Activated naive CD8-positive, alpha-beta T cell (primary cell): Measurements from ENCODE around the gene LRRIQ1.
"Not testable (repeated sequence)": the region's sequence is repeated elsewhere in the genome, so short reads cannot be mapped to it uniquely, and the experiment has no call there.

Experiments
- H3K27ac Mint-ChIP-seq: one replicate; pipeline ENCODE4 v1.8.0; 2021; ENCODE audit warnings: mixed read lengths
- H3K27me3 Mint-ChIP-seq: one replicate; pipeline ENCODE4 v1.8.0; 2021; ENCODE audit warnings: mixed read lengths
- H3K36me3 Mint-ChIP-seq: one replicate; pipeline ENCODE4 v1.8.0; 2021; ENCODE audit warnings: mixed read lengths
- H3K4me1 Mint-ChIP-seq: one replicate; pipeline ENCODE4 v1.8.0; 2021; ENCODE audit warnings: low read depth, mixed read lengths
- H3K4me3 Mint-ChIP-seq: one replicate; pipeline ENCODE4 v1.8.0; 2021; ENCODE audit warnings: mild to moderate bottlenecking, mixed read lengths
- H3K9me3 Mint-ChIP-seq: one replicate; pipeline ENCODE4 v1.8.0; 2021; ENCODE audit warnings: low read depth, mixed read lengths

Gene LRRIQ1

DNA sequence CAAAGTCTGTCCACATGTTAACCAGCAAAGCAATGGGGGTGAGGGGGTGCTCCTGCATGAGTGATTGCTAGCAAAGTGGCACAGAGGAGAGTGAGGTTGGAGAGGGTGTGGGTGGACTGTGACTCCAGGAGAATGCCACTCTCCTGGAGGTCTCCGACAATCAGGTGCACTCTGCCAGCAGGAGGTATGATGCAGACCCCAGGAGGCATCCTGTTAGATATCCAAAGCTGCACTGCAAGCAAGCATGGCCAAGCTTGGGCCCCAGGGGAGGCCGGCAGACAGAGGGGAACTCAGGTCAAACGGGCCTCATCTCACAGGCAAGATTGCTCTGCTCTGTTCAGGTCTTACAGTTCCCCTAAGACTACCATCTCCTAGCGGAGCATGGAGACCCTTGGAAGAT is 170.4 kb downstream of the LRRIQ1 start:
- Mint-ChIP-seq H3K27me3 (no peaks in the 10 kb centered on the region), H3K27ac (no peak overlapping the region), H3K36me3 (no peaks in the 10 kb centered on the region), H3K9me3 (no peaks in the 10 kb centered on the region), H3K4me3 (no peak overlapping the region), H3K4me1 (no peaks in the 10 kb centered on the region)

DNA sequence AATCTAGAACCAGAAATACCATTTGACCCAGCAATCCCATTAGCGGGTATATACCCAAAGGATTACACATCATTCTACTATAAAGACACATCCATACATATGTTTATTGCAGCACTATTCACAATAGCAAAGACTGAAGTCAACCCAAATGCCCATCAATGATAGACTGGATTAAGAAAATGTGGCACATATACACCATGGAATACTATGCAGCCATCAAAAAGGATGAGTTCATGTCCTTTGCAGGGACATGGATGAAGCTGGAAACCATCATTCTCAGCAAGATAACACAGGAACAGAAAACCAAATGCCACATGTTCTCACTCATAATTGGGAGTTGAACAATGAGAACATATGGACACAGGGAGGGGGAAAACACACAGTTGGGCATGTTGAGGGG is 188.2 kb downstream of the LRRIQ1 start:
- not testable (repeated sequence) for H3K27ac Mint-ChIP-seq, H3K27me3 Mint-ChIP-seq, H3K9me3 Mint-ChIP-seq, H3K4me3 Mint-ChIP-seq, H3K4me1 Mint-ChIP-seq, H3K36me3 Mint-ChIP-seq

DNA sequence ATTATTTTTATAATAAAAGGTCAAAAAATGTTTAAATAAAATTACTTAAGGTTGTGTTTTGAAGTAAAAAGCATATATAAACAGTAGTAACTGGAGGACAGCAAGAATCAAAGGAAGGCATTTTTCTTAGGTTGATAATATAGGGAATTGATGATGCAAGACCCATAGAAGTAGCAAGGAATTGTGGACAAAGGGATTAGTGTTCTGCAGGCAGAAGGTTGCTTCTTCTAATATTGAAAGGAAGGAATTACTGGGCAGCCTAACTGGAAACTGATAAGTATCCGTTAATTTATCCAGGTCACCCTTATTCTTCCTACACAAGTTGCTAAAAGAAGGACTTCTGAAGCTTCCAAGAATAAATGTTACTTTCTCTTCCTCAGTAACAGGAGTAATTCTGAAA is 189.3 kb downstream of the LRRIQ1 start:
- Mint-ChIP-seq H3K36me3 (no peaks in the 10 kb centered on the region), H3K27ac (no peak overlapping the region), H3K27me3 (no peaks in the 10 kb centered on the region), H3K4me1 (no peaks in the 10 kb centered on the region), H3K9me3 (no peaks in the 10 kb centered on the region), H3K4me3 (no peak overlapping the region)

DNA sequence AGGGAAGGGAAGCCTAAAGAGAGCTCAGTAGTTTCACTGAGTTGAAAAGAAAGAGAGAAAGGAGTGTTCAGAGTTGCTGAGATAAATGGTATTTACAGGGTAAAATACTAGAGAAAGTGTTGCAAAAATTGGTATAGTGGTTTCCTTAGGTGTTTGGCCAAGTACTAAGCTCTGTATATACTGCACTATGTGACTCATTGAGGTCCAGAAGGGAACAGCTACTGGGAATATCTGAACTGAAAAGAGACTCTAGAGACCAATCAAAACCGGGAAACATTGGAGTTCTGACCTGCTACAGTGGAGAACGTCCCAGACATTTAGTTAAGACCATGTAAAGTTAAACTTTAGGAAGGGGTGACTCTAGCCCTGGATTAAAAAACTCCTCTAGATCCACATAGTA is 201.2 kb downstream of the LRRIQ1 start:
- Mint-ChIP-seq H3K27ac (no peak overlapping the region), H3K36me3 (no peaks in the 10 kb centered on the region), H3K9me3 (peaks cover 3% of the 10 kb centered on the region), H3K4me1 (no peaks in the 10 kb centered on the region), H3K27me3 (no peaks in the 10 kb centered on the region), H3K4me3 (no peak overlapping the region)

DNA sequence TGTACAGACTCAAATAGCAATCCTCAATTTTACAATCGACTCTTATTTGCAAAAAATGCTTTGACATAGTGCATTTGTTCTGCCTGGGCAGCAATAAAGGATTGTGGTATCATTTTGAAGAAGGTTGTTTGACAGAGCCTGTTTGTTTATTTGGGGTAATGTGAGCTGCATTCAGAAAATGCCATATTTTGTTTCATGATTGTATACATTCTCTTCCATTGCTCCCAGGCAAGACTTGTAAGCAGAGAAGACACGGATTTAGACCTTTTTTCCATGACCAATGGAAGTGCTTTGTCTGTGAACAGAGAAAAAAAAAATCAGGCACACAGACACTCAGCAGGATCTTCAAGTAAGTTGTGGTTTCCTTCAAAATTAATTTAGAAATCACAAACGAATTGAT is 208.4 kb downstream of the LRRIQ1 start:
- Mint-ChIP-seq H3K9me3 (peaks cover 3% of the 10 kb centered on the region), H3K4me1 (no peaks in the 10 kb centered on the region), H3K27me3 (no peaks in the 10 kb centered on the region), H3K27ac (no peak overlapping the region), H3K4me3 (no peak overlapping the region), H3K36me3 (no peaks in the 10 kb centered on the region)

DNA sequence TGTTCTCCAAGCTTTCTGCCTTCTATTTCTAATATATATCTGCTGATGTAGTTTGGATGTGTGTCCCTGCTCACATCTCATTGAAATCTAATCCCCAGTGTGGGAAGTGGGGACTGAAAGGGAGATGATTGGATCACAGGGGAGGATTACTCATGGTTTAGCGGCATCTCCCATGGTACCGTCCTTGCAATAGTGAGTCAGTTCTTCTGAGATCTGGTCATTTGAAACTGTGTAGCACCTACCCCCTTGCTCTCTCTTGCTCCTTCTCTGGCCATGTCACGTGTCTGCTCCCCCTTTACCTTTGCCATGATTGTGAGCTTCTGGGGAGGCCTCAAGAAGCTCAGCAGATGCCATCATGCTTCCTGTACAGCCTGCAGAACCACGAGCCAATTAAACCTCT is 217.7 kb downstream of the LRRIQ1 start:
- no peaks in the 10 kb centered on the region for H3K36me3 Mint-ChIP-seq
- no peak overlapping the region for H3K27ac Mint-ChIP-seq
- H3K9me3 Mint-ChIP-seq: no peaks in the 10 kb centered on the region
- no peaks in the 10 kb centered on the region for H3K4me1 Mint-ChIP-seq
- no peaks in the 10 kb centered on the region for H3K27me3 Mint-ChIP-seq
- H3K4me3 Mint-ChIP-seq: no peak overlapping the region

DNA sequence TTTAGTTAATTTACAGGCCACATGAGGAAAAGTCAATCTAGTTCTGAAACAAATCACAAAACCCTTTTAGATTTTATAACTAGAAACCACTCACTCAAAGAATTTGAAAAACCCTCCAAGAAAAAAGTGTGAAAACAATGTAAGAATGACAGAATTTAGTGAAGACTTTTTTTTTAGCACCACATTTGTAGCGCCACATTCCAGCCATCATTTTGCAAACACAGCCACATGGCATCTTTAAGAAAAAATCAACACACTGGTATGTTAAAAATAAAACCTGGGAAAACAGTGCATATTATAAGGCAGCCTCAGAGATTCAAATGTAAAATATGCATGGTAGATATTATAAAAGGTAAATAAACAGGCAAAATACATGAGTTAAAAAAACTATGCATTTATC is 221.5 kb downstream of the LRRIQ1 start:
- no peak overlapping the region for H3K4me3 Mint-ChIP-seq

DNA sequence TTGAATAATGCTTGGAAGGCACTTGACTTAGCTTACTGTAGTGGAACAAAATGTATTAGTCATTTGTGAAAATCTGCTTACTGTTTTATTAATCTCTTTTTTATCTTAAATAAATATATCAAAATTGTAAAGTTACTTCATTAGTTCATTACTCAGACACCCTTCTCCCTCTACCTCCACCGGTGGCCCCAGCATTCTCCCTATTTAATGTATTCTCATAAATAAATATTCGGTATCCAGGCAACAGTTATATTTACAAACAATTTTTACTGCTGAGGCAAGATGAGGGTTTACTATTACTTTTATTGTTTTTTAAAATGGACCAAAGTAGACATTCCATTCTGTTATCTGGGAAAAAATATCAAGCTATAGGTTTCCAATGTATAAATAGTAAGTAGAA is 224.3 kb downstream of the LRRIQ1 start:
- Mint-ChIP-seq H3K4me3 (no peak overlapping the region), H3K4me1 (no peaks in the 10 kb centered on the region), H3K36me3 (no peaks in the 10 kb centered on the region), H3K9me3 (peaks cover 2% of the 10 kb centered on the region), H3K27me3 (no peaks in the 10 kb centered on the region), H3K27ac (no peak overlapping the region)

More for the DNA sequence above, 221.5 kb downstream of the LRRIQ1 start:
- no peaks in the 10 kb centered on the region for H3K4me1 Mint-ChIP-seq
- peaks cover 2% of the 10 kb centered on the region for H3K9me3 Mint-ChIP-seq
- H3K27me3 Mint-ChIP-seq: no peaks in the 10 kb centered on the region
- H3K27ac Mint-ChIP-seq: no peak overlapping the region
- no peaks in the 10 kb centered on the region for H3K36me3 Mint-ChIP-seq

DNA sequence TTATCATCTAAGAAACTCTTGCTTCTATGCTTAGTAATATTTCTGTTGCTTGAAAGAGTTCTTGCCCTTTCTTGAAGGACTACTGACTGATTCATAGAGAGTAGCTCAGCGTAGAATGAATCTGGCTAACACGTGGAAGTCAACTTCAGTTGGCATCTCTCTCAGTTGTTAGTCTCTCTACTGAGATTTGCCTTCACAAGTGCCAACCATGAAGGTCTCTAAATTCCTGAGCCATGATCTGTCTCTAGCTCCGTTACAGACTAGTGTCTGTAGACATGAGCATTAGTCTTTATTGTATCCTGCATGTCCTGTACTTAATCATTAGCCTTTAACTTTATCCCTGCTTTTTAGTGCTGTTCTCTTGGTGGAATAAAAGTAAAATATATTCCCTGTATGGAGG is 224.7 kb downstream of the LRRIQ1 start:
- Mint-ChIP-seq H3K27ac (no peak overlapping the region), H3K27me3 (no peaks in the 10 kb centered on the region), H3K9me3 (peaks cover 2% of the 10 kb centered on the region), H3K4me1 (no peaks in the 10 kb centered on the region), H3K36me3 (no peaks in the 10 kb centered on the region), H3K4me3 (no peak overlapping the region)

DNA sequence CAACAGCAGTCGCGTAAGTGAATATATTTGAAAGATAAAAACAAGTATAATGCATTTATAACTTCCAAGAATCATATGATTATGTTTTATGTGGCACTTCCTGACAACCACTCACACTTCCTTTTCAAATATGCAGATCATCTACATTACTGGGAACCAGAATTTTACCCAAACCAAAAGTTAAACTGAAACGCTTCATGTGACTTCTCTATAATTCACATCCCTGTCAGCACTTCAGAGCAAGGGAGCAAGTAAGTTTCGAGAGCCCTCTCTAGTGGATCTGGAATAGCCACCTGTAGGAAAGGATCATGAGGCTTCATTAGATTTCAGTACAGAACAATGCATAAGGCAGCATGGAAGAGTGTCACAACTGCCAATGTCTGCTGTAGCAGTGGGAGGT is 230.2 kb downstream of the LRRIQ1 start:
- Mint-ChIP-seq H3K4me1 (no peaks in the 10 kb centered on the region), H3K27ac (no peak overlapping the region), H3K36me3 (no peaks in the 10 kb centered on the region), H3K9me3 (peaks cover 2% of the 10 kb centered on the region), H3K27me3 (no peaks in the 10 kb centered on the region), H3K4me3 (no peak overlapping the region)

DNA sequence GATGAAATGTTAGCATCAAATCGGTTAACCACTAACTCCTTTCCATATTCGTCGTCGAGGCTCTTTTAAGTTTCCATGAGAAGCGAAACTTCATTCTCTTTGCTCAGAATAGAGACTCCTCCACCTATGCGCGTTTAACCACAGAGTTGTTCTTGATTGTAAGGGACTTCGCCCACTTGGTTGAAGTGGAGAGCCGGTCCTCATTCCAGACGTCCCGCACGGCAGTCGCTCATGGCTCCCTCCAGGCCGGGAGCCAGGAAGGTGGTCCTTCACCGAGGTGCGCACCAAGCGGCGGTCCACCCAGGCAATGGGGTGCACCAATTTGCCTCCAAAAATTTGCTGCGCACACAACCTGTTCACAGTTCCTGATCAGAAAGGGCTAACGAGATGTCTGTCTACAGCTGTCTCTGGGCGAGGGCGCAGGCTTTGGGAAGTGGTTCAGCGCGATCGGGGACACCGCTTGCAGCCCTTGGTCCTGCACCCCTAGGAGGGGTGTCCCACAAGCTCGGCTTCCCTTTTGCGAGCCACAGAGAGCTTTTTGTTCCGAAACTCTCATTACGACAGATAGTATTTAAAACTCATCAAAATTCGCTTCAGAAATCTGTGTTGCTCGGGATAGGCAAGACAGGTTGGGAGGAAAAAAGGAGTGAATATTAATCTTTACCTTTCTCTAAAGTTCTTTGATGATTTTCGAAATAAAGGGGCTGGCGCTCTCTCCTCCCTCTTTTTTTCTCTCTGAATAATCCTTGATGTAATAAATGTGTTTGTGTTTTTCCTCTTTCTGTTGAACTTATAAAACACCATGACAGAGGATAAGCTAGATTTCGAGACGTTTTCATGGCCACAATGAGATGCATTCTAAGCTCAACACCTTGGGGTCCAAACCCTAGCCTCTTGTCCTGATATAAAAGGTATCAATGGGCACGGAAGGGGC is 237.5 kb downstream of the LRRIQ1 start:
- Mint-ChIP-seq H3K36me3 (no peaks in the 10 kb centered on the region), H3K4me1 (no peaks in the 10 kb centered on the region), H3K27ac (no peak overlapping the region), H3K27me3 (peaks cover 23% of the 10 kb centered on the region), H3K9me3 (no peaks in the 10 kb centered on the region), H3K4me3 (no peak overlapping the region)

DNA sequence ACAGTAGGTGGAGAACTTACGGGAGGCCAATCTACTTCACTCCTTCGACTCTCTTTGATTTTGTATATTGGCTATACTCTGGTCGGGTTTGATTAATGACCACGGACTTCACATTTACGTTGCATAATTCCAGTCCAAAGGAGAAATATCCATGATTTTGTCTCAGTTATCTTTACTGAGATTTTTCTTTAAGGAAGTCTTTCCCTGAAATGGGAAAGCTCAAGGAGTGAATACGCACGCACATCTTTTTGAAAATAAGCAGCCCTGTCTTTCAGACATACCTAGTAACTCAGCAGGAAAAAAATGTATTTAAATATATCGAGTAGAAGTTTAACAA is 238.1 kb downstream of the LRRIQ1 start:
- no peaks in the 10 kb centered on the region for H3K36me3 Mint-ChIP-seq
- no peaks in the 10 kb centered on the region for H3K4me1 Mint-ChIP-seq
- peaks cover 26% of the 10 kb centered on the region for H3K27me3 Mint-ChIP-seq
- H3K27ac Mint-ChIP-seq: no peak overlapping the region
- no peaks in the 10 kb centered on the region for H3K9me3 Mint-ChIP-seq
- no peak overlapping the region for H3K4me3 Mint-ChIP-seq

DNA sequence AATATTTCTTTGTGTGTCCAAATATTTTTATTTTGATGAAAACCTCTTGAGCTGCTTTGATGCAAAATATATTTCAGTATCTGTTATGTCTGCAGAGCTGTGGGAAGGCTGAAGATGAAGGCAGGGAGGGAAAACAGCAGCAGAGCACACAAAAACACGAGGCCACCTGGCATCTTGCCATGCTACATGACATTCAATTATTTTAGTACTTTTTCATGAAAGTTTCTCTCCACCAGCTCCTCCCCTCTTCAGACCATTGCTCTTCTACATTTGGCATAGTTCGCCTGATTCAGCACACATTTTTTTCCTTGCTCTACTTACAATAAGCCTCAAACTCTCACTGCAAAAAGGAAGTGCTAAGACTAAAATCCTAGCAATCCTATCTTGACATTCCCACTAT is 239.2 kb downstream of the LRRIQ1 start:
- H3K9me3 Mint-ChIP-seq: no peaks in the 10 kb centered on the region
- H3K36me3 Mint-ChIP-seq: no peaks in the 10 kb centered on the region
- peaks cover 3% of the 10 kb centered on the region for H3K4me1 Mint-ChIP-seq
- no peak overlapping the region for H3K27ac Mint-ChIP-seq
- H3K27me3 Mint-ChIP-seq: peaks cover 30% of the 10 kb centered on the region
- H3K4me3 Mint-ChIP-seq: no peak overlapping the region

DNA sequence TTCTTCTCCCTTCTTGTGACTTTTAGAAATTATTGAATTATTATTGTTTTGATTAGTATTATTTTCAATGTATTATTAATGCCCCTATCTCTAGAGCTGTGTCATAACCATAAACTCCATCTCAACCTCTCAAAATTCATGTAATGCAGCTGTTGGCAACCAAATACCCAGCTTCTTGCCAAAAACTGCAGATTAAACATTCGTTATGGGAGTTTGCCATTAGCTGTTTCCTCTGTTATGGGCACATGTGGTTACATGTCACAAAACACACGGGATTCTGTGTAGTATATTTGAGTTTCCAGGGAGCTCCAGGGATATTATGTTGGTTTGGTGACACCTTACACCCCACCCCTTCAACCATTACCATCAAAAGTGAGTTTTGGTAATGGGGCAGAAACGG is 241.0 kb downstream of the LRRIQ1 start:
- peaks cover 10% of the 10 kb centered on the region for H3K4me1 Mint-ChIP-seq
- H3K27me3 Mint-ChIP-seq: peaks cover 44% of the 10 kb centered on the region

DNA sequence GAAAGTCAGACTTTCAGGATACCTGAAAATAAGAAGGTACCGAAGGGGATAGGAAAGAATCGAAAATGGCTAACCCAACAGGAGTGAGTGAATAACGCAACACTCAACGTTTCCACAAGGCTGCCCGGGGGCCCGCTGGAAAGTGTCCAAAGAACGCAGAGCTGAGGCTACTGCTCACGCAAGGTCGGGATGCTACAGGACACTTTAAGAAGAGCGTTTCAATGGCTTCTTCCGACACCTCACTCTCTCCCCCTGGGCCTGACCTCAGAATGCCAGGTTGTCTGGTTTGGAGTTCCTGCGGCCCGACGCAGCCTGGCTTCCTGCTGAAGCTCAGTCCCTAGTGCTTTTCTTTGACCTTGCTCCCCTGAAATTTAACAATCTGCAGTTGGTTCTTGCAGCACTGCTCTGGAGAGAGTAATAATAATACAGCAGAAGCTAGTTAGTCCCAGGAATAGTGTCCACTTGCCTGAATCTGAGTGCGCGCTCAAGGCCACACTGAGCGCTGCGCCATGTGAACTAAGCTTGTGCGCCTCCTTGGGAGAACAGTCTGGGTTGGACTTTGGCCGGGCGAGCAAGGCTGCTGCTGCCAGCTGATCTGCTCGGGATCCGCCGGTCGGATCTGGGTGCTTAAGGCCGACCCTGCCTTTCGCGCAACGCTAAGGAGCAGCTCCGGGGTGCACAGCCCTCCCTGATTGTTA is 241.9 kb downstream of the LRRIQ1 start:
- no peak overlapping the region for H3K27ac Mint-ChIP-seq
- no peak overlapping the region for H3K4me3 Mint-ChIP-seq
- H3K4me1 Mint-ChIP-seq: peaks cover 10% of the 10 kb centered on the region
- H3K27me3 Mint-ChIP-seq: peaks cover 44% of the 10 kb centered on the region
- no peaks in the 10 kb centered on the region for H3K9me3 Mint-ChIP-seq
- no peaks in the 10 kb centered on the region for H3K36me3 Mint-ChIP-seq

More for the DNA sequence above, 241.0 kb downstream of the LRRIQ1 start:
- no peak overlapping the region for H3K27ac Mint-ChIP-seq
- no peaks in the 10 kb centered on the region for H3K36me3 Mint-ChIP-seq
- H3K4me3 Mint-ChIP-seq: no peak overlapping the region
- H3K9me3 Mint-ChIP-seq: no peaks in the 10 kb centered on the region
